Subcutaneous adipose tissue (tissue), 4 donors: ENCODE data around the gene ZBTB7C. TPM values are rescaled to one million over a fixed set of nuclear protein-coding genes. Genes with fewer than 3 reads are reported as not detected.

ENCODE experiments used
- total RNA-seq, 4 donors: library from RNA; depleted of rRNA; stranded (reverse); fragments of >200 nt; gene quantifications; one replicate each; pipeline ENCODE4 v1.1.0, GENCODE V29; 2016
- TF ChIP-seq, protein P1 (sequence below): fragments of 450-650 bp; IDR thresholded peaks from one replicate; pipeline ENCODE4 v1.5.1; 2016; ENCODE audit warnings: low read depth, mild to moderate bottlenecking, control low read depth, antibody characterized with exemption, moderate library complexity

The ZBTB7C gene
- total RNA-seq, 4 donors from 2014 or later: 1.0 to 5.5 (median 4.4) TPM

DNA sequence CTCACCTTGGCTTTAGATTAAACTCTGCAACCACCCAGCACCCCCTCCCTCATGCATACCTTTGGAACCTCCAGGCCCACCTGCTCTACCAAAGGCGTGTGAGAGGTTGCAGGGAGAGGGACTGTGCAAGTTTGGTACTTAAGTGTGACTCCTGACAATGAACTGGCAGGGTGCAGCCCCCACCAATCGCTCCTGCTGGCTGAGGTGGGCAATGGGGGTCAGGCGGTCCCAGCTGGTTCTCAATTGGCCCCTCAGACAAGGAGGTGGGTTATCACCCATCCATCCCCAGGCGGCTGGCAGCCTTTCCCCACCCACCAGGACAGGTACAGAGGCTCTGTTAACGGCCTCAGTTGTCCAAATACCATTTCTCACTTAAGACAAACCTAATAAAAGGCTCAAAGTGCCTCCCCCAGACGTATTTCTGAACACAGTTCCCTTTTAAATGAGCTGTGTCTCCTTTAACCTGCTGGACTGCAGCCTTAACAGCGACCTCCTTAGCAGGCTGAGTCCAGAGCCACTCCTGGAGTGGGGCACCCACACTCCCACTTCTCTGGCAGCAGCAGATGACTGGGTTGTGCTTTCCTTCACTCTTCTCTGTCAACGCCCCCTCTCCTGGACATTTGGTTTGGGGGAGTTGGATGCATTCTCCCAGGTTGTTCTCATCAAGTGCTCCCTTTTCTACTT, 309.6 kb downstream of the ZBTB7C start:
- TF ChIP-seq, protein P1, sequence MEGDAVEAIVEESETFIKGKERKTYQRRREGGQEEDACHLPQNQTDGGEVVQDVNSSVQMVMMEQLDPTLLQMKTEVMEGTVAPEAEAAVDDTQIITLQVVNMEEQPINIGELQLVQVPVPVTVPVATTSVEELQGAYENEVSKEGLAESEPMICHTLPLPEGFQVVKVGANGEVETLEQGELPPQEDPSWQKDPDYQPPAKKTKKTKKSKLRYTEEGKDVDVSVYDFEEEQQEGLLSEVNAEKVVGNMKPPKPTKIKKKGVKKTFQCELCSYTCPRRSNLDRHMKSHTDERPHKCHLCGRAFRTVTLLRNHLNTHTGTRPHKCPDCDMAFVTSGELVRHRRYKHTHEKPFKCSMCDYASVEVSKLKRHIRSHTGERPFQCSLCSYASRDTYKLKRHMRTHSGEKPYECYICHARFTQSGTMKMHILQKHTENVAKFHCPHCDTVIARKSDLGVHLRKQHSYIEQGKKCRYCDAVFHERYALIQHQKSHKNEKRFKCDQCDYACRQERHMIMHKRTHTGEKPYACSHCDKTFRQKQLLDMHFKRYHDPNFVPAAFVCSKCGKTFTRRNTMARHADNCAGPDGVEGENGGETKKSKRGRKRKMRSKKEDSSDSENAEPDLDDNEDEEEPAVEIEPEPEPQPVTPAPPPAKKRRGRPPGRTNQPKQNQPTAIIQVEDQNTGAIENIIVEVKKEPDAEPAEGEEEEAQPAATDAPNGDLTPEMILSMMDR: no peak

GRCh38 chr18:48098538-48098937, 310.6 kb downstream of the ZBTB7C start:
- TF ChIP-seq, protein P1: no peak

- TF ChIP-seq, protein P1: no peak
Observed at GRCh38 chr18:48098007-48098406, 311.2 kb downstream of the ZBTB7C start.

DNA sequence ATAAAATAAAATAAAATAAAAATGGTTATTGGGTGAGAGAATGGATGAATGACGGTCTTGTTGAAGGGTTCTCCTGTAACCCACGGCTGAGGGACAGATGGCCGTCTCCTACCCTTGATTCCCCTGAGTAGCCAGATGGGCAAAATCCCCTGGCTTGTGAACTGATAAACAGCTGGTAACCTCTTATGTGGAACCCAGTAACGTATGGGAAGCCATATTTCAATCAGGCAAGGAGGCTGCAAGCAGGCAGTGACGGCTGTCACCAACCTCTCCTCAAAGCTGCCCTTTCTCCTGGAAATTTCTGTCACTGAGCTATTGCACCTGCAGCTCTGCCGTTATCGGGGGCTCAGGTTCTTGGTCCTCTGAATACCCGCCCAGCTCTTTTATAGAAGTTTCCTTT, 313.5 kb downstream of the ZBTB7C start:
- TF ChIP-seq, protein P1: no peak

- TF ChIP-seq, protein P1: no peak
Observed at GRCh38 chr18:48093104-48093503, 316.1 kb downstream of the ZBTB7C start.

GRCh38 chr18:48091869-48092497, 317.2 kb downstream of the ZBTB7C start:
- TF ChIP-seq, protein P1: no peak

- TF ChIP-seq, protein P1: no peak
Observed at GRCh38 chr18:48090702-48091101, 318.5 kb downstream of the ZBTB7C start.
